Stimulated activated CD4-positive, alpha-beta T cell treated with anti-CD3 and anti-CD28 coated beads, Interleukin-1b, Interleukin-23, amount 100 ng/mL, for 24 hours (primary cell): ENCODE measurements around the gene ATOX1.
"Not testable (repeated sequence)": the region's sequence is repeated elsewhere in the genome, so short reads cannot be mapped to it uniquely, and the experiment has no call there.

Experiments used
- DNase-seq, 4 experiments: peaks; one replicate each; pipeline ENCODE4 v3.0.0-alpha.2; 2020; ENCODE audit warnings: low read depth in 4 of 4, low spot score in 1 of 4

Gene ATOX1

DNA sequence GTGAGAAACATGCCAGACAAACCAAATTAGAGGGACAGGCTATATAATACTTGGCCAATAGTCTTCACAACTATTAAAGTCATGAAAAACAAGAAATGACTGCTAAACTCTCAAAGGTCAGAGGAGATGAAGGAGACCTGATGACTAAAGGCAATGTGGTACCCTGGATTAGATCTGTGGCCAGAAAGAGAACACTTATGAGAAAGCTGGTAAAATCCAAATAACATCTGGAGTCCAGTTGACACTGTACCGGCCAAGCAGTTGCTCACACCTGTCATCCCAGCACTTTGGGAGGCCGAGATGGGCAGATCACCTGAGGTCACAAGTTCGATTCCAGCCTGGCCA, 24.4 kb downstream of the ATOX1 start:
- DNase-seq = no peak

DNA sequence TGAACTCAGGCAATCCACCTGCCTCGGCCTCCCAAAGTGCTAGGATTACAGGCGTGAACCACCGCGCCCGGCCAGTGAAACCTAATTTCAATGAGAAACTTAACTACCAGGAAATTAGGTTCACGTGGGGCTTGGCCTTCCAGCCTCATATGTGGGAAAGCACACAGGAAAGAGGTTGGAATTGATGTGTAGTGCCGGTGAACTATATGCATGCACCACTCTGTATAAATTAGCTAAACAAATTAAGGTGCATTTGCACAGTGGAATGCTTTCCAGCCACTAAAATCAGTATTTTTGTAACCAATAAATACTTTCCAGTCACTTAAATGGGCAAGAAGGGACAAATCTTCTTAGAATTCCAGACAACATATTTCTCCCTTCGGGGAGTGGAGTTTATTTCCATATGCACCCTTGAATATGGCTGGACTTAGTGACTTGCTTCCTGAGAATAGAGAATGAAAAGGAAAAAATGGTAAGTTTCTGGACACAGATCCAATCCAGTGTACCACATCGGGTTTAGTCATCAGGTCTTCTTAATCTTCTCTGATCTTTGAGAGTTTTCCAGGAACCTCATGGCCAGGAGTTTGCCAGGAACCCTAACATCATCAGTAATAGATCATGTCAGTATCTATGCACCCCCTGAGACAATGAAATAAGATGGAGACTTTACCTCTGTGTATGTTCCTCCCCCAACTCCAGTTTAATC, 24.9 kb downstream of the ATOX1 start:
- no peak for DNase-seq

DNA sequence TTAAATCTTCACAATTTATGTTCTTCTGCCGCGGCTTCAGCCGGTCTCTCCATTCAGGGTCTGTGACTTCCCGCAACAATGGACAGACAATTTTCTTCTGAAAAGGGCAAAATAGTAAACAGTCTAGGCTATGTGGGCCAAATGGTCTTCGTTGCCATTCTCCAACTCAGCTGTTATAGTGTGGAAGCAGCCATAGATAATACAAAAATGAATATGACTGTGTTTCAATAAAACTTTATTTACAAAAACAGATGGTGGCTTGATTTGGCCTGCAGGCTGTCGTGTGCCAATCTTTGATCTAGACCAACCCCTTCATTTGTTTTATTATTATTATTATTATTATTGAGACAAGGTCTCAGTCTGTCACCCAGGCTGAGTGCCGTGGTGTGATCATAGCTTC, 28.1 kb downstream of the ATOX1 start:
- DNase-seq = no peak

GRCh38 chr5:151729597-151729996, 28.8 kb downstream of the ATOX1 start:
- DNase-seq = not testable (repeated sequence)

DNA sequence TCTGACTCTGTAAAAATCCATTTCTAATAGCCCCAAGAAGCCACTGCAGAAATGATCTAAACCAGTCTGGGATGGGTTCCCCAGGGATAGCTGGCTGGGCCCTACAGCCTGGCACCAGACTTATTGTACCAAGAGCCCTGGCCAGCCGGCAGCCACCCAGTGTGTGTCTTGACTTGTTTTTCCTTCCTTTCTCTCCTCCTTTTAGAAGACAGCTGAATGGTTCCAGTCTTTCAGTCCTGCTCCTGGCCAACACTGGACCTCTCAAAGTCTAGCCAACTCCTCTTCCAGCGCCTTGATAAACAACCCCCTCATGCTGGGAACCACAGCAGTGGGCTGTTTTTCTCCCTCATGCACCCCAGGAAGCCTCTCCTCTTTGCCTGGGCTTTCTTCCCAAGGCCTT, 34.1 kb downstream of the ATOX1 start:
- DNase-seq = no peak

- DNase-seq = no peak
Observed at GRCh38 chr5:151722546-151722945, 35.9 kb downstream of the ATOX1 start.

- DNase-seq = no peak
Observed at GRCh38 chr5:151721812-151722391, 36.5 kb downstream of the ATOX1 start.

DNA sequence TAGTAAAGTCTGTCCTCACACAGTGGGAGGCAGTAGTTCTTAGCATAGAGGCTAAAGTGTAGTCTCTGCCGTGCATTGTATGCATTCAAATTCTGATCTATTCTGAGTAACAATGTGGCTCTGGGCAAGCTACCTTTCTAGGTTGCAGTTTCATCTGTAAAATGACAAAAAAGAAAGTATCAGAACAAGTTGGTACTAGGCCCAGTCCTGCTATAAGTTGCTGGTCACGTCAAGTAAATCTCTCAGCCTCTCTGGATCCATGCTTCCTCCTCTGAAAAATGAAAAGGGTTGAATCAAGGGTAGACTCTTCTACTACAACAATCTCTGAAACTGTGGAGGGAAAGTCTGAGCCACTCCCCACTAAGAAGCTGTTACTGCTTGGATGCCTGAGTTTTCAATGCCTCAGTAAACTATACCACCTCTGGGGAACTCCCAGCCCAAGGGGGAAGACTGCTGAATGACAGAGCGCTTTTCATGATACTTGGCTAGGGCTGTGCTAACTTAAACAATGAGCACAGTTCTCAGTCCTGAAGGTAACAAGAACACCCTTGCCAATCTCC, 37.3 kb downstream of the ATOX1 start:
- DNase-seq = no peak

- no peak for DNase-seq
Observed at GRCh38 chr5:151720215-151720614, 38.2 kb downstream of the ATOX1 start.

- no peak for DNase-seq
Observed at GRCh38 chr5:151719228-151720000, 39.0 kb downstream of the ATOX1 start.

DNA sequence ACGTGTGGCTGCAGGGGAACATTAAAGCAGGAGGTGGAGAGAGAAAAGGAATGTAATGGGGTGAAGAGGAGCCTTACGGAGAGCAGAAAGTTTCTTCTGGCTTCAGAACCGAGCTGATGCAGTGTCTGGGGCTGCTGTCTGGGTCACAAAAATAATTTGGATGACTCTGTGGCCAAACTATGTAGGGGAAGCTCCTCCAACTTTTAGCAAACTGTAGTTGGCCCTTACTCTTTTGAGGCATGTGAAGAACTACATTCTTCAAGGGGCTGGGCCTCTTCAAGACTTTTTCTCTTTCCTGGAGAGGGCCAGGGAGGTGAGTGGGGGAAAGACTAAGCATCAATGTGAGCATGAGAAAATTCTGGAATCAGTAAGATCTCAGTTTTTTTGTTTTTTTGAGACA, 39.8 kb downstream of the ATOX1 start:
- DNase-seq = no peak

GRCh38 chr5:151718153-151718552, 40.3 kb downstream of the ATOX1 start:
- DNase-seq = no peak

DNA sequence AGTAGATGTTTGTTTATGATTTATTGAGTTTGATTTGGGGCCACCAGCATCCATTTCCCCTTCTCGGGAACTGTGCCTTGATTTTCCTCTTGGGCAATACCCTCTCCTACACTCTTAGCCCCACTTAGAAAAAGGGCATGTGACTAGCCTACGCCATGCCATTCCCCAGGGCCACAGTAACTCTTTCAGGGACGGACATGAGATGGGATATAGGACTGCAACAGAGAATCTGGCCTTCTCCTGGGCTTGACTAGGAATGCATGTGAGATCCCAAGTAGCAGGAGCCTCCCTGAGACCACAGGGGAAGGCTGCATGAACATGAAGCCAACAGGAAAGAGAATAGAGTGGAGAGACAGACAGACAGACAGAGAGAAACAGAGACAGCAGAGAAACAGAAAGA, 41.0 kb downstream of the ATOX1 start:
- DNase-seq = no peak

GRCh38 chr5:151709109-151709735, 49.2 kb downstream of the ATOX1 start:
- DNase-seq = no peak

DNA sequence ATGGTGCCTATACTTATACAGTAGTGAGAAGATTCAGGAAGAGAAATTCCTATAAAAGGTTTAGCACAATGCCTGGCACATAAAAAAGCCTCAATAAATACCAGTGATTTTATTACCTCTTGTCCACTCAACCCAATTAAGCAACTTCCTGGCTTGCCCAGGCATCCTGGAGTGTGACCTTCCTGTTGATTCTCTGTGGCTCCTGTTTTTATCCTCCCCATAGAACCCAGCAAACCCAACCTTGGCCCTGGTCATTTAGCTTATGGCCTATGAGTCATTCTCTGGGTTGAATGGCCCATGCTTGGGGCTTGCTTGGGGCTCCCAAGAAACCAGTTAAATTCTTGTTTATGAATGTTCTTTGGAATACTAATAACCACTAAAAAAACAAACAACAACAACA, 50.3 kb downstream of the ATOX1 start:
- no peak for DNase-seq

GRCh38 chr5:151707567-151707966, 50.9 kb downstream of the ATOX1 start:
- no peak for DNase-seq

- DNase-seq = no peak
Observed at GRCh38 chr5:151706906-151707305, 51.5 kb downstream of the ATOX1 start.

DNA sequence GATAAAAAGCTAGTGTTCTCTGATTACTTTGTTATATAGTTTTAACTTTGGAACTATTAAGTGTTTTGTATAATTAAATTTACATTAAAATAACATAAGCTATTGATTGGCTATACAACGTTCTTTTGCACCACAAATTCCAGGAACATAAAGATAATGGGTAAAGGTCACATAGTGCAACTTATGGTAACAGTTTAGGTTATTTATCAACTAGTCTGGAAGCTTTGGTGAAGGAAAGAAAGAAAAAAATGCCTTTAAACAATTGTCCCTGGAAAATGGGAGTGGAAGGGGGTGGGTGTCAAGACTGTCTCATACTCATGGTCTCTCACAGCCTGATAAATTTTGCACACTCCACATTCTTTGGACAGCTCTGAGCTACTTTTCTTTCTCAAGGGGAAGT, 54.7 kb downstream of the ATOX1 start:
- DNase-seq = no peak

DNA sequence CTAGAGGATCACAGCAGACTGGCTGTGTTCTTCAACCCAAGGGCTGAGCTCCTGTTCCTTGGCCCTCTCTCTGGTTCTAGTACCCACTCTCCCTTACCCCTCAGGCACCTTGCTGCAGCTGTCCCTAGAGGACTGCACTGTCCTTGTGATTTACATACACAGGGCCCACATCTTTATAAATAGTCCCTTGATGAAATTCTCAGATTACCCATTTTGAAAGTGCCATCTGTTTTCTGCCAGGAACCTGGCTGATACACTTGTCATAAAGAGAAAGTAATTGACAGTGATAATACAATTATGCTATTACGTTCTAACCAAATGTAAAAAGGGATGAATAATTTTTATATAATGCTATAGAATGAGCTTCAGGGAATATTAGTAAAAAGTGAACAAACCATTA, 55.2 kb downstream of the ATOX1 start:
- no peak for DNase-seq

- no peak for DNase-seq
Observed at GRCh38 chr5:151700820-151701219, 57.6 kb downstream of the ATOX1 start.

- no peak for DNase-seq
Observed at GRCh38 chr5:151700296-151700695, 58.1 kb downstream of the ATOX1 start.
